Activated CD4-positive, alpha-beta T cell treated with anti-CD3 and anti-CD28 coated beads, Interleukin-2, Interleukin-6, amounts not matched to agents 100 ng/mL and 50 ng/mL, durations not matched to agents 16 hours and 8 hours (primary cell): ENCODE data around the gene NUDT17.
"Not testable (repeated sequence)": the region's sequence is repeated elsewhere in the genome, so short reads cannot be mapped to it uniquely, and the experiment has no call there.

ENCODE experiments used
- DNase-seq: peaks from one replicate; pipeline ENCODE4 v3.0.0-alpha.2; 2020

Gene NUDT17, protein sequence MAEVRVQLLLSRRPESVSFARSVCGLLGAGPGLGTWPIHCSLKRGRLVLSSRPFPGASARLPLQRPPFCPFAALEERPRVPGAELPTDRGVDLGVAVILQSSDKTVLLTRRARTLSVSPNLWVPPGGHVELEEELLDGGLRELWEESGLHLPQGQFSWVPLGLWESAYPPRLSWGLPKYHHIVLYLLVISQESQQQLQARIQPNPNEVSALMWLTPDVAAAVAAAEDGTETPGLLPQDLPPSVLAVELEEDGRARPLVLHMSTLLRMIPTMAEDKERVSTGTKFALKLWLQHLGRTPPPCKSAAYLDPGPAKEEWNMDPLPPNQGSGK

DNA sequence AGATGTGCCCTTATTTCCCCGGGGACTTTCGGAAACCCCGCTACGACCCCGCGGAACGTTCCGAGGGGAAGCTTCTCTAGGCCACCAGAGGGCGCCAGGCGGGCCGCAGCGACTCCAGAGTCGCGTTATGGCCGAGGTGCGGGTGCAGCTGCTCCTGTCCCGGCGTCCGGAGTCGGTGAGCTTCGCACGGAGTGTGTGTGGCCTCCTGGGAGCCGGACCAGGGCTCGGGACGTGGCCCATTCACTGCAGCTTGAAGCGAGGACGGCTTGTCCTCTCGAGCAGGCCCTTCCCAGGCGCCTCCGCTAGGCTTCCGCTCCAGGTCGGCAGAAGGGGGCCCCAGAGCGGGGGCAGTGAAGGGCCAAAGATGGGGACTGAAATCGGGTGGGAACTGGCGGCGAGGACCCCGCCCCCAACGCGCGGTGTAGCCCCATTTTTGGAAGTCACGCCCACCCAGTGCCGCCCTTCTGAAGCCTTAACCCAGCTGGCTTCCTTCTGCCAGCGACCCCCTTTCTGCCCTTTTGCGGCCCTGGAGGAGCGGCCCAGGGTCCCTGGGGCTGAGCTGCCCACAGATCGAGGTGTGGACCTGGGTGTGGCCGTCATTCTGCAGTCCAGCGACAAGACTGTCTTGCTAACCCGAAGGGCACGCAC is at the start of gene NUDT17:
TSS of gene NUDT17 (plus strand) at position 117 of the 648 bp plus-strand sequence. CDS start at position 128, 11 bp downstream.
- peak; percentile 83 for DNase-seq

DNA sequence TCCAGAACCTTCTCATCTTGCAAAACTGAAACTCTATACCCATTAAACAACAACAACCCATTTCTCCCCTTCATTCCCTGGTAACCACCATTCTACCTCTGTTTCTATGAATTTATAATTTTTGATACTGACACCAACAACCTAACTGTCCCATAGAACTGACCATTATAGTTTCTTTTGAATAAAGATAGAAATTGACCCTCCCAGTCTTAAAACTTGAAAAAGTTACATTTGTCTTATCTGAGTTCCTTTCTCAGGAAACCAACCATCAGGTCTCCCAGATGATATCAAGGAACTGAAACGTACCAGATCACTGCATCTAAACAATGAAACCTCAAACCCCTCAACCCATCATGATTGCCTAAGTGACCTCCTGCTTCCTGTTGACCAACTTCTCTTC is 48.7 kb upstream of the NUDT17 start:
- no peak for DNase-seq

DNA sequence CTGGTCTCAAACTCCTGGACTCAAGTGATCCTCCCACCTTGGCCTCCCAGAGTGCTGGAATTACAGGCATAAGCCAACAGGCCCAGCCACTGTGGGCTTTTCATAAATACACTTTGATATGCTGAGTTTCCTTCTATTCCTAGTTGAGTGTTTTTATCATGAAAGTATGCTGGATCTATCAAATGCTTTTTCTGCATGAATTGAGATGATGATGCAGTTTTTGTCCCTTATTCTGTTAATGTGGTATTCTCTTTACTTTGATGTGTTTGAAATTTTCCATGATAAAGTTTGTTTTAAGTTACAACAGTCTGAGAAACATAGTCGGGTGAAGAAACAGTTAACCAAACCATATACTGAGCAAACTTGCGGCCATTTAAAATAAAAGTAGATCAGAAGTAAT is 45.6 kb upstream of the NUDT17 start:
- no peak for DNase-seq

DNA sequence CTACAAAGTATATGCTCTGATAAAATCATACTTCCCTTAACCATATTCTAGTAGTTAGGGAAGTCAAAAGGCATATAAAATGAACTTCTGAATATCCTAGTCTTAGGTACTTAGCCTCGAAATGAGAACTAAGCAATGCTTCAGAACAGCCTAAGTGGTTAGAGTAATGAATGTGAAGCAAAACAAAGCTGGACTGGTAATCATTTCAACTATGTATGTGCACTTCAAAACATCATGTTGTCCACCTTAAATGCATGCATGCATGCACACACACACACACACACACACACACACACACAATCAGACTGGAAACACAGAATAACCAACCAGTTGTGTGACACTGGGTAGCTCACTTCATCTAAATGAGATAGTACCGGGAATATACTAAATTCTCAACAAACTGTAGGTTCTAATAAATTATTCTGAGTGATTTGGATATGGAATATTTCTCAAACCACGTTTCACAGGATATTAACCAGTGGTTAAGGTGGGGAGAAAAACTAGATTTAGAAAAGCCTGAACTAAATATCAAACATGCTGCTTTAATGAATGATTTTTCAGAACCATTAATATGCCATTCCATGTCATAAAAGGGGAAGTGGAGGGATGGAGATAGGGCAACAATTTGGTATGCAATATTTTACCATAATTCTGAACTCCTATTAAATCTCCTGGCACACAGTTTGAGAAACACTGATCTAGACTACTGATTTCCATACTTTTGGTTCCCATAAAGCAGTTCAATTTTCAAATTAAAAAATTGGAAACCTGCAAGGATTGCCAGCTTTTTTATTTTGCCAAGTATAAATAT is 41.0 kb upstream of the NUDT17 start:
- DNase-seq, result no peak

DNA sequence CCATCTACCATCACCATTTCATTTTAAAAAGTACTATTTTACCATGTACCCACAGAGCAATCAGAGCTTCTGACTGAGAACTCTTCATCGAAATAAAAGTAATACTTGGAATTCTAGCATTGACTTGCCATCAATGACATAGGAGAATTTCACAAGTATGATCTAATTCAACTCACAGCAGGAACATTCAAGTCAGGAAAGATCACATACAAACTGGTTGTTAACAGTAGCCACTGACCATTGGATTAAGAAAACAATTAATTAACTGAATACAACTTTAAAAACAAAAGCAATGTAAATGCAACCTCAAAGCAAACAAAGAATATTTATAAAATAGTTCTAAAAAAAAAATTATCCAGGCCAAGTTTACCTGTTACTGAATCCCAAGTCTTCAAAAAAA is 40.4 kb upstream of the NUDT17 start:
- no peak for DNase-seq

DNA sequence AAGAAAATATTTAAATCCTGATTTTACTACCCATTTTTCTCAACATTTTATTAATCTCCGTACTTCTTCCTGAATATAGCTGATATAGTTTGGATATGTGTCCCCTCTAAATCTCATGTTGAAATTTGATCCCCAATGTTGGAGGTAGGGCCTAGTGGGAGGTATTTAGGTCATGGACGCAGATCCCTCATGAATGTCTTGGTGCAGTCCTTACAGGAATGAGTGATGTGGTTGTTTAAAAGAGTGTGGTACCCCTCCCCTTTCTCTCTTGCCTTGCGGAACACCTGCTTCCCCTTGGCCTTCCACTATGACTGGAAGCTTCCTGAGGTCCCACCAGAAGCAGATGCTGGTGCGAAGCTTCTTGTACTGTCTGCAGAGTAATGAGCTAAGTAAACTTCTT is 39.0 kb upstream of the NUDT17 start:
- DNase-seq, result no peak

DNA sequence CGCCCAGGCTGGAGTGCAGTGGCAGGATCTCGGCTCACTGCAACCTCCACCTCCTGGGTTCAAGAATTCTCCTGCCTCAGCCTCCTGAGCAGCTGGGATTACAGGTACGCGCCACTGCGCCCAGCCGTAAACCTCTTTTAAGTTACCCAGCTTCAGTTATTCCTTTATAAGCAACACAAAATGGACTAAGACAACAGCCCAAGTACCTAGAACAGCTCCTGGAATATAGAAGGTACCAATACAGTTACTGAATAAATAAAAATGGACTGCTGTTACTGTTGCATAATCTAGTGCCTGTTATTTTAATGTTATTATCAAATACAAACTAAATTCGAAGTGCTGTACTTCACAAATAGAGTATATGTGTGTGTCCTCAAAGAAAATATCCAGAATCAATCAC is 38.6 kb upstream of the NUDT17 start:
- DNase-seq, result no peak

DNA sequence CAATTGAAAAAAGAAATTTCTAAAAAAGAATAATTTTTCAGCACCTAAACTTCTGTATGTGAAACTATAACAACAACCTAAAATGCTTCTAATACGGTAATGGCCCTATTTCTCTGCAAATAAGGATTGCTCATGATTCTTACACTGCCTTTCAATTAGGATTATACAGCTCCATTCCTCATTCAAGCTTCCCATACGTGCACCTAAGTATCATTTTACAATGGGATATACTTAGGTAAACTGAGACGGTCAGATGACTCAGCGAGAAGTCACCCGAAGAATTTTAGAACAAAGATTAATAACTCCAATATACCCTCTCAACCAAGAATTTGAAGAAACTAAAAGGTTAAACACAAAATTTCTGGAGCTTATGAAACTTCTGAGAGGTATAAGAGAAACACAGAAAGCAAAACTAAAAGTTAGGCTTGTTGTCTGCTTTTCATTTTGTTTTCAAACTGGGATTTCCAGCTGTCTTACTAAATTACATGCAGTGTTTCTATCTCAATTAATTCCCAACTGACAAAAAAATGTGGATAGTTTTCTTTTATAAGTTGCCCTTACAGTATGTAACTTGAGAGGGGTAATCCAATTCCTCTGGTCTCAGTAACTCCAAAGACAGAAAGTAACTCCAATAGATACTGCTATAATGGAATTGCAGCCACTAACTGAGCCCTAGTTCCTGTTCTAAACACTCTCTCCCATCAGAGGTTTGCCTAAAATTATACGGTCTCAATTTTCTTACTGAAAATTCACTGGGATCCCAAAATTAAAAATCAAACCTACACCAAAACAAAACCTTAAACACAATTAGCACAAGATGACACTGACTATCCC is 32.2 kb upstream of the NUDT17 start:
- not testable (repeated sequence) for DNase-seq

DNA sequence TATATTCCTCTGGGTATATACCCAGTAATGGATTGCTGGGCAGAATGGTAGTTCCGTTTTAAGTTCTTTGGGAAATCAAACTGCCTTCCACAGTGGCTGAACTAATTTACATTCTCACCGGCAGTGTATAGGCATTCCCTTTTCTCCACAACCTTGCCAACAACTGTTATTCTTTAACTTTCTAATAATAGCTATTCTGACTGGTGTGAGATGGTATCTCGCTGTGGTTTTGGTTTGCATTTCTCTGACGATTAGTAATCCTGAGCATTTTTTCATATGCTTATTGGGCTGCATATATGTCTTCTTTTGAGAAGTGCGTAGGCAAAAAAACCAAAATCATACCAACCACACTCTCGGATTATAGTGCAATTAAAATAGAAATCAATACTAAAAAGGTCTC is 27.3 kb upstream of the NUDT17 start:
- peak; percentile 19 for DNase-seq

DNA sequence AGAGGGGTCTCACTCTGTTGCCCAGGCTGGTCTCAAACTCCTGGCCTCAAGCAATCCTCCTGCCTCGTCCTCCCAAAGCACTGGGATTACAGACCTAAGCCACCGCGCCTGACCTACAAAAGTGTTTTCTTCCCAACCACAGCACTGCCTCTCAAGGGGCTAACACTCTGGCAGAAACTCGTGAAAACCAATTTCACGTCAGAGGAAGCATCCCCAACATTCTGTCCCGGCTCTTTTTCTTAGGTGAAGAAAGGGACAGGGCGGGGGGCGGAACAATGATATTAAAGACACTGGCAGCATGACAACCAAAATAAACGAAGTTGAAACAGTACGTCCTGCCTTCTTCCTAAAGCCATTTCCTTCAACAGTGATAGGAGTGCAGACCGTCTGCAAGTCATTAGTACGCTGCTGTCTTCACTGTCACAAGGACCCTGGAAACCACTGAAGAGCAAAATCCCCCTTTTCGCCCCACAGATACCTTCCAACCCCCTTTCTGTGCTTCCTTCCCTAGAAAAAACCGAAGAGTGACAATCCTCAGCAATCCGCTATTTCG is 22.6 kb upstream of the NUDT17 start:
- not testable (repeated sequence) for DNase-seq

DNA sequence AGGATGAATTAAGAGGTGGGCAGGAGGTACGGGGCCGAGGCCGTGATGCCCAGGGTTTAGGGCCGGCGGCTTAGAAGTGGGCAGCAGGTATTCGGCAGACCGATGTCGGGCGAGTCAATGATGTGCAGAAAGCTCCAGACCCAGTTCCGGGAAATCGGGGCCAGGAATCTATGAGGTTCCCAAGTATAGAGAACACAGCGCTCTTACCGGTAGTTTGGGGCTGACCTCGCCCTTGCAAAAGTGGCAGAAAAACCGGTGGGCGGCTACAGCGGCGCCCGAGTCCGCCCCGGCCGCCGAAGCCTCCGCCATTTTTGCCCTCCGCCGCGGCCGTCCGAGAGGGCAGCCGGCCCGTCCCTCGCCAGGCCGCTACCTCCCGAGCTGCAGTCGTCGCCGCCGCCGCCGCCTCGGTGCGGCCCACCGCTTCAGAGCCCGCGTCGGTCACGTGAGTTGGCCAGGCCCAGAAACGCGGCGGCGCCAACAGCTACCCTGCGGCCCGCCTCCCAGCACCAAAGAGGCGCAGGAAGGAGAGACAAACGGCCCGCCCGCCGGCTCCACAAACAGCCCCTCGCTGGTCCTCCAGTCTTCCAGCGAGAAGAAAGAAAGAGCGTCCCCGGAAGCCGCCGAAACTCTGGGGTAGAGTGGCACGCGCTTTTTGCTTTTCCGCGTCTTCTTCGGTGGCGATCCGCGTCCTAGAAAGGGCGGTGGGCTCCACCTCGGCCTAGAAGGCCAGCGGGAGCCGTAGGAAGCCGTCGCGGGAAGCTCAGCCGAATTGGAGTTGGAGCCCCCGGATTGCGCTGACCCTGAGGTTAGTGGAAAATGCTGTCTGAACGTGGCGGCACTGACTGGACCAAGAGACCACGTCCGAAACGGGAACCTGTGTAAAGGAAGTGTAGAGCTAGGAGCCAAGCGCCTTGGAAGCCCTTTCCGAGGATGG is 21.6 kb upstream of the NUDT17 start, which contains the start of the genes POLR3C and RNF115:
TSS of gene POLR3C (plus strand) at position 636 of the 934 bp plus-strand sequence. CDS start 1,577 bp downstream, outside the sequence.
TSS of gene RNF115 (minus strand) at position 531 of the 934 bp plus-strand sequence. CDS start at position 309, 222 bp downstream.
- peak; percentile 93 for DNase-seq

DNA sequence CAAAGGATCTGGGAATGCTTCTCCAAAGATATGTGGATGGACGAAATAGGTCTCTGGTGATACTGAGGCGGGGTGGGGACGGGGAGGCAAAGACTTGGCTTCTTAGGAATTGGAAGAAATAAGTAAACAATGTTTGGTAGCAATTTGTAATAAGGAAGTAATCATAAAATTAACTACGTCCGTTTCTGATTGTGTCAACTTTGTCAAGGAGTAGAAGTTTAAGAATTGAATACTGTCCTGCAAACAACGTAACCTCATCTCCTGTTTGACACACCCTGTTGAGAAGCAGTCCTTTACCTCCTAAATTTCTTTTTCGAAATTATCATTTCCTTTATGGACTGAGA is 21.0 kb upstream of the NUDT17 start:
- no peak for DNase-seq

DNA sequence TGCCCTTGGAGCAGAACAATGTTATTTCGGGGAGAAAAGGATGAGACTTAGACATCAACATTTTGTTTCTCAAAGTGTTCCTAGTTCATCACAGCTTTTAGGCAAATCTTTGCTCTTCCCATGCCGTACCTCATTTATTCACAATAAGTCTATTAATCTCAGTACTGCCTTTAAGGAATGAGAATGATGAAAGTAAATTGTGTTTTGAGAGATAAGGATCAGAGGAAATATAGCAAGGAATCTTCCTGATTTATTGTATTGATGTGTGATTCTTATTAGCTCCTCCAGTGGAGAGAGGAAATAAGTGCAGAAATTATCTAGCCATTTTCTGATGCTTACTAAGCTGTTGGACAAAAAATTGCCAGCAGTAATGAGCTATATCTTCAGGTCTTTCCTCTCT is 19.4 kb upstream of the NUDT17 start:
- no peak for DNase-seq

DNA sequence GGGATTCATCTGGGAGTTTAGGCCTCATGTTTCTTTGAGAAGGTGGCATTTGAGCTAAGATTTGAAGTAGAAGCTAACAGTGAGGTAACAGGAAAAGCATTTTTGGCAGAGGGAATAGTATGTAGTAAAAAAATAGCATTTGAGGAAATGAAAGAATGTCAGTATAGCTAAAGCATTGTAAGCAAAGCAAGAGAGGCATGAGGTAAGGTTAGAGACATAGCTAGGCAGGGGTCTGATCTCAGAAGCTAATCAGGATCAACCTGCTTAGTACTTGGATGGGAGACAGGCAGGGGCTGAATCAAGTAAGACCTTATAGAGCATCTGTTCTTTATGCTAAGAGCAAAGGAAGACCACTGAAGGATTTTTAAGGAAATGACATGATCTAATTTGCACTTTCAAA is 17.5 kb upstream of the NUDT17 start:
- DNase-seq, result no peak

DNA sequence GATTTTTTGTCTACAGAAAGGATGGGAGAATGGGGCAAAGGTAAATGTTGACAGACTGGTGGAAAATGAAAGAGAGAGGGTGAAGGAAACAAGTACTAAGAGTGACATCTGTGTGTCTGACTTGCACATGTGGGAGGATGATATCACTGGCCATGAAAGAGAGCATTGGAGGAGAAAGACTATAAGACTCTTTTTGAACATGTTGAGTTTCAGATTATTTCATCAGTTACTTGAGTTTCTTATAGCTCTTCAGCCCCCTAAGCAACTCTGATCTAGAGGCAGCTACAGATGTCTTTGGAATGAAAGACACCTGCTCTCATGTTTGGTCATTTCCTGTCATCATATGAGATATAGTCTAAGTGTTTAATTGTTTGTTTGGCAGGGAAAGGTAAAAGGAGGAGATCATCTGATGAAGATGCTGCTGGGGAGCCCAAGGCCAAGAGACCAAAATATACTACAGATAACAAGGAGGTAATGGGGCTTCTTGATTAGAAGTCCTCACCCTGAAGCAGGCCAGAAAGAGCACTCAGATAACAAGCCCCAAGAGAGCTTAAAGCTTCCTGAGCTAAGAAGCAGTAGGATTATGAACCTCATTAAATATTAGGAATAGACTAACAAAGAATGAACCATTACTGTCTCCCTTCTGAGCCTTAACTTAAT is 16.9 kb upstream of the NUDT17 start:
- peak; percentile 23 for DNase-seq

DNA sequence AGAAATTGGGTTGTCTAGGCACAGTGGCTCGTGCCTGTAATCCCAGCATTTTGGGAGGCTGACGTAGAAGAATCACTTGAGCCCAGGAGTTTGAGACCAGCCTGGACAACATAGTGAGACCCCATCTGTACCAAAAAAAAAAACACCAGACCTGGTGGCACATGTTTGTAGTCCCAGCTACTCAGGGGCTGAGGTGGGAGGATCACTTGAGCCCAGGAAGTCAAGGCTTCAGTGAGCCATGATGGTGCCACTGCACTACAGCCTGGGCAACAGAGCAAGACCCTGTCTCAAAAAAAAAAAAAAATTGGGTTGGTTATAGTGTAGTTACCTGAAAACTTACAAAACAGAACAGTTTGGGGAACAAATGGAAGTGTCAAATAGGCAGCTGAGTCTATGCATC is 14.6 kb upstream of the NUDT17 start:
- DNase-seq, result not testable (repeated sequence)

DNA sequence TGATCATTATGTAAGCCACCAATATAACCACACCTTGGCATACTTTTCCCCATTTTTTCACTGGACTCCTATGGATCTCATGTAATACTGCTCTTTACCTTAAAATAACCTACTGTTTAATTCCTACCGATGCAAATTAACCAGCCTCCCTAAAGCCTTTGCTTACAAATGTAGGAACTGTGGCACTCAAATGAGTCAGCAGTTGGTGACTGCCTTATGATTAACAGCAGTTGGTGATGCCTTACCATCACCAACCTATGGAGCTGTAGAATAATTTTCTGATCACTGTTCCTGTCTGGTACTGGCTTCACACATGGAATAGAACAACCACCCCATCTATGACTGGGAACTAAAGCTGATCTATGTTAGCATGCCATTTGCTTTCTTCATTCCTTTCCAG is 7.8 kb upstream of the NUDT17 start:
- no peak for DNase-seq

DNA sequence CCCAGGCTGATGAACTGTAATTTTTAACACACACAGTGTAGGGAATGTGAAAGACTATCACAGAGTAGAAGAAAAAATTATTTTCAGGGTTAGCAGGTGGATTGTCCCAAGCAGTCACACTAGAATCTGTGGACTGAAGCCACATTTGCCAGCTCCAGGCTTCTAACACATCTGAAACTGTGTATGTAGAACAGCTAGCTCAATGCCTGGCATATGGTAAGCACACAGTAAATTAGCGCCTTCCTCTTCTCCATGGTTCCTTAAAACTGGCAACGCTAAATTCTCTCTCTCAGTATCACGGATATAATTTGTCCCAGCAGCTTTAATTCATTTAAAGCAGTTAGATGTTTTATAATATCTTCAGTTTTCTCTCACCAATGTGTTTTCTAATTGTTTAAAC is 2.4 kb upstream of the NUDT17 start:
- DNase-seq, result no peak

DNA sequence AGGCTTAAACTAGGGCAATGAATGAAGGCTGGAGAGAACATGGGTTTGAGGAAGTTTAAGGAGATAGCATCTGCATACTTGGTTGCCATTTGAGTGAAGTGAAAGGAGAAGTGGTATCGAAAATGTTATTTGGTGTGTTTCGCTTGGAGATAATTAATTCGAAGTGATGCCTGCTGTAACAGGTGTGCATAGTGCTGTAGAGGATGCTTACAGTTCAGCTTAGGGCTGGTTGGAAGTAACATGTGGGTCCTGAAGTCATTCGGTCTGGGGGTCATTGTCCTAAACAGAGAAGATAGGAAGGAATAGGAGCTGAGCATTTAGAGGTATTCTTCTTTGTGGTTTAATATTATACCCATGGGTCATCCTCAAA is 301 bp upstream of the NUDT17 start:
- no peak for DNase-seq

DNA sequence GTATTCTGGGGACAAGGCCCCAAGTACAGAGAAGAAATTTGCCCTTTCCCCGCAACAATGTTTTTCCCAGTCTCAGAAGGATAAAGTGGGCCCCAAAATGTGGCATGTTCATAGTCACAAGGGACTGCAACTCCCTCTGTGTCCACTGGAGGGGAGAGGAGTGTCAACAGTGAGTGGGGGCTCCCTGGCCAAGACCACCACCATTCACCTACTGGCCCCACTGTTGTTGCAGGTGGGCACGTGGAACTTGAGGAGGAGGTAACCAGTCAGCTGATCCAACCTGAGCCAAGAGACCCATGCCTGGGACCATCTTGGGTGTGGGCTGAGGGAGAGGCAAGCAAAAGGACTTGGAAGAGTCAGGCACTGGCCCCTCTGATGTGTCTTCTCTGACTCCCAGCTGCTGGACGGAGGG is 777 bp downstream of the NUDT17 start:
- DNase-seq, result peak; percentile 46

DNA sequence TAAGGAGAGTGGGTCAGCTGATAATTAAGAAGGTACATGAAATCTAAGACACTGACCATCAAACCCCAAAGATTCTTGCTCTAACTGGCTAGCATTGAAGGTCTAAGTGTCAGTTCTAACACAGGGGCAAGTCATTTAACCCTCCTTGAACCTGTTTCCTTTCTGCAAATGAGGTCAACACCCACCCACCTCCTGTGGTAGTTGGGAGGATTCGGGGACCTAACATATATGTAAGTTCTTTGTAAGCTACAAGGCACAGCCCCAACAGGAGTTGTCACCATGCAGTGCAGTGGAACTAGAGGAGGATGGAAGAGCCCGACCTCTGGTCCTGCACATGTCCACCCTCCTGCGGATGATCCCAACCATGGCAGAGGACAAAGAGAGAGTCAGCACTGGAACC is 2.4 kb downstream of the NUDT17 start:
- no peak for DNase-seq
